NOMO-1 (cell line): ENCODE data around the gene GRXCR2.
"Not testable (repeated sequence)": the region's sequence is repeated elsewhere in the genome, so short reads cannot be mapped to it uniquely, and the experiment has no call there.

Experiments
- DNase-seq, 2 experiments: peaks; one replicate each; lab custom pipeline; 2025; ENCODE audit not compliant: unreplicated experiment in 2 of 2; lab: John Stamatoyannopoulos, UW

Gene GRXCR2

DNA sequence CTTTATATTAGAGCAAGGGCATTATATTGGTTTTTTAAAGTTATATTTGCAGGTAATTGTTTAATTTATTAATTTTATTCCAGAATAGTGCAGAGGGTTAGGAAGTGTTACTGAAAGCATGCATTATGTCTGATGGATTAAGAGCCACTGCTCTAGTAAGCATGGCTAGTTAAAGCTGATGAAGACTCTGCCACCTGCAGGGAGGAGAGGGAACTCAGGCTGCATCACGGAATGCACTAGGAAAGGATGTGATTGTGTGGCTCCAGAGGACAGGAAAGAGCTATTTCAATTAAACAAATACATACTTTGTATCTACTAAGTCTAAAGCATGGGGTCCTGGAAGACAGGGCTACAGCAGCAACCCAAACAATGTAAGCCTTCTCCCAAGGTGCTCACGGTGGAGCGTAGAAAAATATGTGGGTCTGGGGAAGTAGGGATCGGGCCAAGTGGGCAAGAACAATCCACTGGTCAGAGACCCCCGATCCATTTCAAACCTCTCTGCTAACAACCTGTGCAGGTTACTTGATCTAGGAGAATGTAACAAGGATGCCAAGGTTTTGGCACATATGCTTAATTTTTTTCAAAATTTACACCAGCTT, 15.3 kb upstream of the GRXCR2 start:
- no peak for DNase-seq

DNA sequence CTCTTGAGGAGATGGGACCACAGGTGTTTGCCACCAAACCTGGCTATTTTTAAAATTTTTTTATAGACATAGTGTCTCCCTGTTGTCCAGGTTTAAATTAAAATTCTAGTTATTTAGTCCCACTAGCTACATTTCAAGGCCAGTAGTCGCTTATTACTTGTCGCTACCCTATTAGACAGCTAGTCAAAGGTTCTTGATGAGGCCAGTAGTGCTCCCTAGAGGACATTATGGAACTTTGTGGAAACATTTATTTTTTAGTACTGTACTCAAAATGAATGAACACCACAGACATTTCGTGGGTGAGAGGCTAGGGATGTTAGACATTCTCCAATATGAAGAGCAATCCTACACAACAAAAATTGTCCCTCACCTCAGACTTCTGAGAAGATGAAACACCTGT, 14.4 kb upstream of the GRXCR2 start:
- no peak for DNase-seq

DNA sequence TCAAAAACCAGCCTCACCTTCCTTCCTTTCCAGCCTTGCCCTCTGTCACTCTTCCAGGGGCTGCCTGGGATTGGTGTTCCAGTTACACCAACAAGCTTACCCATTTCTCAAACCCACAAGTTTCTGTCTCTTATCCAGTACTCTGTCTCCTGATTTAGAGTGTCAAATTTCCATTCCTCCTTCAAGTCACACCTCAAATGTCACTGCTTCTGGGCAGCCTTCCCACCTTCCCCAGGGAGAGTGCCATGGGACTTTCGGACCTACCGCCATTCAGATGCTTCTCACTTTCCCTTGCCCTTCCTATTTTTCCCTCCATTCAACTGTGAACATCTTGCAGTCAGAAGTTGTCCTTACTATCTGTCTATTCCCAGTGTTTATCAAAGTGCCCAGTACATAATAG, 2.0 kb upstream of the GRXCR2 start:
- no peak for DNase-seq

DNA sequence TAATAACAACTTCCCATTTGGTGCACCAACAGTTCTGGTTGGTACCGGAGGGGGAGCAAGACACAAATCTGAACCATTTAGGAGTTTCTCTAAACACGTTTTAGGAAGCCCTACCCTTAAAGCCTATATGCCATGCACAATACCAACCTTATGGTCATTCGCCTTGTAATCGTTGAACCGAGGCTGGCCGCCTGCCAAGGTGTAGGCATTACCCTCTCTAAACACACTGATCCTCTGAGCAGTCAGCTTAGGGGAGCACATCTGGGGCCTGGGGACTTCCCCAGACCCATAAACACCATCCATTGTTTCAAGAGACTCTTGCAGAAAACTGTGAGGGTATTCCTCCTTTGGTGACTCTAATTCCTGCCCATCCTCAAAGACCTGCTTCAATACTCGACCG, 328 bp downstream of the GRXCR2 start:
- no peak for DNase-seq

DNA sequence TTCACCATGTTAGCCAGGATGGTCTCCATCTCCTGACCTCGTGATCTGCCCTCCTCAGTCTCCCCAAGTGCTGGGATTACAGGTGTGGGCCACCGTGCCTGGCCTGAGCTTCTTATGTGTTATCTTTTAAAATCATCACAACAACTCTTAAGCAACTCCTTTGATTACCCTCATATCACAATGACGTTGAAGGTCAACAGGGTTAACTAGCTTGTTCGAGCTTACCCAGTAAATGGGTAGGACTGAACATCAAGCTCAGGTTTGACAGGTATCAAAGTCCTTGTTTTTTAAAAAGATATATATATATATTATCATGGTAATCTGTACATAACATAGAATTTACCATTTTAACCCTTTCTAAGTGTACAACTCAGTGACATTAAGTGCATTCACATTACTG, 3.1 kb downstream of the GRXCR2 start:
- no peak for DNase-seq

DNA sequence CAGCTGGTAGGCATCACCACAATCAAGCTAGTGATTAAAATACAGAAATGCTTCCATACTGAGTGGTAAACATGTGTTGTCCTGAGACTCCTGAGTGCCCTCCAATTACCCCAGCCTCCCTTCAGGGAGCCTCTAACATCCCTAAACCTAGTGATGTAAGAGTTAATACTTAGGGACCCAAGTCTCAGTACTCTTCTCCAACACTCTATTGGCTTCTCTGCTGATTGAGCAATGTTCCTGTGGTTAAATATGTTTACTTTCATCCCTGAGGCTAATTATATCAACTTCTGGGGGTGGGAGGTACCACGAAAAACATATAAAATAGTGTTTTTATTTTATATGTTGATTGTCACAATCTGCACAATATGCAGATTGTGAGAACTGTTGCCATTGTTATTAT, 5.0 kb downstream of the GRXCR2 start:
- DNase-seq: no peak

DNA sequence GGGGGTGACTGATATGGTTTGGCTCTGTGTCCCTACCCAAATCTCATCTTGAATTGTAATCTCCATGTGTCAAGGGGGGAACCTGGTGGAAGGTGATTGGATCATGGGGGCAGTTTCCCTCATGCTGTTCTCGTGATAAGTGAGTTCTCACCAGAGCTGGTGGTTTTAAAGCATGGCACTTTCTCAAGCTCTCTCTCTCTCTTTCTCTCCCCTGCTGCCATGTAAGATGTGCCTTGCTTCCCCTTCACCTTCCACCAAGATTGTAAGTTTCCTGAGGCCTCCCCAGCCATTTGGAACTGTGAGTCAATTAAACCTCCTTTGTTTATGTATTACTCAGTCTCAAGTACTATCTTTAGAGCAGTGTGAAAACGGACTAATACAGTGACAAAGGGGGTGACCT, 8.4 kb downstream of the GRXCR2 start:
- not testable (repeated sequence) for DNase-seq

DNA sequence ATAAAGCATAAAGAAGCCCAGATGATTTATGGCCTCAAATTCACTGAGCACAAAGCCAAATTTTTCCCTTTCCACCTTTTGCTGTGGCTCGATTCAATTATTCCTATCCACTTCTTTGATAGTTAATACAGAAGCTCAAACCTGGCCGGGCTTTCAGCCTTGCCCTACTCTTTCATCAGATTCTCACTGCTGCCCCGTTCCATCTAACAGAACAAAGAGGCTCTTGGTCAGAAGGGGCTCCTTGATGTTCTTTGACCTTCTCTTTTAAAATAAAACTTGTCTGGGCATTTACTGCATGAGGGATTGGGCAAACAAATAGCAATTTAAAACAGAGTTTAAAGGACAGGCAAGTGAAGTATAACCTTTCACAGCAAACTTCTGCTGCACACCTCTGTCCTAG, 9.8 kb downstream of the GRXCR2 start:
- no peak for DNase-seq

DNA sequence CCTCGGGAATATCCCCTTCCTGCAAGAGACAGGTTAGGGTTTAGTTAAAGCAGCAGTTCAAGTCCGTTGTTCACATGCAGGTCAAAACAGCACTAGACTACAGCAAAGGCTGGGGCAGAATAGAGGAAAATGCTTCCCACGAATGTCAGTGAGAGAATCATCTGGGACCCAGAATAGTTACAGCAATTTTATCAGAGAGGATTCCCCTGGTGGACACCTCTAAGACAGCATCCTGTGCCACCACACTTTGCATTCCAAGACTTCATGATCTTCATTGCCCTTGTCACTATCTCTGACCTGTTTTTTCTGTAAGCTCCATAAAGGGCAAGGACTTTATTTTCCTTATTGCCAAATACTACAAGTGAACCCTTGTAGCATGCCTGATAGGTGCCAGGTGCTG, 12.9 kb downstream of the GRXCR2 start:
- DNase-seq: no peak

DNA sequence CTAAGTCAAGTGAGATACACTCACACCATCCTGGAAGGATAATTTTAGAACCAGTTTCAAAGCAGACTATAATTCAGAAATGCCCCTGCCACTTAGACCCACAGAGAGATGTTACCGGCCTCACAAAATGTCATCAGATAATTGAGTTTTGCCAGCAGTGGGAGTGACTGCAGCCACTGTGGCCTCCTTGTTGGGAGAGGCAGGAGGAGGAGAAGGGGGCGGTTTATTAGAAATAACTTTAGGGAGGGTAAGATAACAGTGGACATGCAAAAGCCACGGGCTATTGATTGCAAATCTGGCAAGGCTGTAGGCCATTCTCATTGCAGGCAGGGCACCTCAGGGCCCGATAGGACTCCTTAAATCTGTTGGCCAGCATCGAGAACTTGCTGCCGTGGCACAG, 13.4 kb downstream of the GRXCR2 start:
- DNase-seq: no peak

DNA sequence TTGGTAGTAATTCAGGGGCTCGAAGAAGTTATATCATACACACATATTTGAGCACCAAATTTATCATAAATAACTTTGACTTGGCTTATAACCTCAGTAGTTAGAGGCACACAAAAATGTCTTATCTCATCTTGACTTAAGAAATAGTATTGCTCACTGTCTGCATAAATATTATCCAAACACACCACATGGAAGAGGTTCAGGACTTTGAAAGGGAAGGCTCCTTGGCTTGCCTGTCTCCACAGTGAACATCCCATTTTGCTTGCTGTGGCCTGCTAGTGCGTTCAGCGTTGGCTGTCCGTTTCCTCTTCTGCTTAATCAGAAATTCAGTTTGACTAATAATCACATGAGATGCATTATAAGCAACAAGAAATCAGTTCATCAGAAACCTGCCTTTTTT, 13.9 kb downstream of the GRXCR2 start:
- DNase-seq: no peak

DNA sequence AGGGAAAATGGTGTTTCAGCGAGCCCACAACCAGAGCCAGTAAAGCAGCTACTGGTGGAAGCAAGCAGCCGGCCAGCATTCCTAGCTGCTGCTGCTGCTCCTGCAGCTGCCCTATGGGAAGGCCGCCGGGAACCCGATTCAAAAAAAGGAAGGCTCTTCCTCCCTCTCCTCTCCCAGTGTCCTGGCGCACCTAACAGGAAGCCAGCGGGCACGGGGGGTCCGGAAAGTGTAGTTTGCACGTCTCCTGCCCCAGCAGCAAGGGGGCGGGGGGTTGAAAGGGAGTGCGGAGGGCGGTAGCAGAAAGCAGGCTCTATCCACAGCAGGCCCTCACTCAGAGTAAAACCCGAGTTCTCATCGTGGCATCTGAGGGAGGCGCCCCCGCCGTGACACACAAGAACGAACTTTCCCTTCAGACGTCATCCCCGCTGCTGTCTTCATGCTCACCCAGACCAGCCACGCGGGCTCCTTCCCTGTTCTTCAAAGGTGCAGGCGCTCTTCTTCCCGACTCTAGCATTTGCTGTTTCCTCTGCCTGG, 16.5 kb downstream of the GRXCR2 start:
- no peak for DNase-seq

DNA sequence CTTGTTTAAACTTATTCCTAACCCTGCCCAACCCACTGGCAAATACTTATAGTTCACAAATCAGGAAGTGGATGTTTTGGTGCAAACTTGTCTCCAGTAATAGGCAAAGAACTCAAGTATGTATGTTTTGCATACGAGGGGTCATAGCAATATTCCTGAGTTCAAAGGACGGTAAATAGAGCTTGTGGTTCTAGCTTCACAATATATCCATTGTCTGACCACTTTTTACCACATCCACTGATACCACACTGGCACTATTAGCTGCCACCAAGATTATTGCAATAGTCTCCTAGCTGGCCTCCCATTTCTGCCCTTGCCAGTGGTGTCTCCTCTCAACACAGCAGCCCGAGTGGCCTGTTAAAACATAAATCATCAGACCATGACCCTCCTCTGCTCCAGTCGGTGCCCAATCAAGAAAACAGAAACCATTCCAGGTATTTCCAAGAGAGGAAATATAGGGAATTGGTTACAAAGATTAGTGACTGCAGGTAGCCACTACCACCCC, 17.0 kb downstream of the GRXCR2 start:
- no peak for DNase-seq

DNA sequence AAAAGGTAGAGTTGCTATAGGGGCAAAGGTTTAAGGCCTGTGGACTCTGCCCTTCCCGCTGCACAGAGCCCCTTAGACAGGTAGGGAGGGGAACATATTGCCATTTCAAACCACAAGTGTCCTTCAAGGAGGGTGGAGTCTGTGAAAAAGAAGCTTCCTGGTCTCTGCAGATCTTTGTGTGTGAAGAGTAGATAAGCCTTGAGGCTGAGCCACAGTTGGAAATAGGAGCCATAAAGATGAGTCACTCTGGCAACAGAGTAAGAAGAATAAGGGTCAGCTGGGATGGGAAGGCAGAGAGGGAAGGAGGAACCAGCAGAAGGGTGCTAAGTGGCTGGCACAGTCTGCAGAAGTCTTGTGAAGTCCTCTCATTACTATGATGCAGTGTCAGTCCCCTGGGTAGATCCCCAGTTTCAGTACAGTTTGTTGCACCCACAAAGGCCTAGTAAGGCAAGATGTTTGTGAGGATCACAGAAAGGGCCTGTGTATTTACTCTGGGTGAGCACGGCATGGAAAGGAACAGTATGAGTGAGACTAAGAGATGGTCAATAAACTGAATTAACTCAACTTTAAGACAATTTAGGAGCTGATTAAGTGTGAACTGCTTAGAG, 18.1 kb downstream of the GRXCR2 start:
- peak; percentile 4 to 54 for DNase-seq

DNA sequence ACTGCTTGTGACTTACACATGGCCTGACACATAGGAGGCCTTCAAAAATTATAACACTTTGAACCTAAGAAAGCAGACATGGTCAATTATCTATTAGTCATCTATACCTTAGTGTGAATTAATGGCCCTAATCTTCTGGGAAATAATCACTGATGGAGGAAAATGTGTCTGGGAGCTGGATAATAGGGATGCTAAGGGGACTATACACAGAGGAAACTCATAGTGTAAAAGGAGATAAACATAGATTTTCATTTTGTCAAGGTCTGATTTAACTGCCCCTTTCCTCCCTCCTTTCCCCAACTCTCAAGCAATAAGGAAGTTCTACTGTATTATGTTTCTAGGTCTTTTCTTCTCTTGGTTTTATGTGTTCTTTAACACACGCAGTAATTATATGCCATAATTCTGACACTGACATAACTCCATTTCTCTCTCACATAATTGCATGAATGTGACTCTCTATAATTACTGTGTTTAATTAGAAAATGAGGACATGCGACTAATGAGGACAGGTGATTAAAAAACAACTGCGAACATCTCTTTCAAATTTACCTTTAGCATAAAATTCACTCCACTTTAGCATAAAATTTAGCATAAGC, 18.9 kb downstream of the GRXCR2 start:
- no peak for DNase-seq

DNA sequence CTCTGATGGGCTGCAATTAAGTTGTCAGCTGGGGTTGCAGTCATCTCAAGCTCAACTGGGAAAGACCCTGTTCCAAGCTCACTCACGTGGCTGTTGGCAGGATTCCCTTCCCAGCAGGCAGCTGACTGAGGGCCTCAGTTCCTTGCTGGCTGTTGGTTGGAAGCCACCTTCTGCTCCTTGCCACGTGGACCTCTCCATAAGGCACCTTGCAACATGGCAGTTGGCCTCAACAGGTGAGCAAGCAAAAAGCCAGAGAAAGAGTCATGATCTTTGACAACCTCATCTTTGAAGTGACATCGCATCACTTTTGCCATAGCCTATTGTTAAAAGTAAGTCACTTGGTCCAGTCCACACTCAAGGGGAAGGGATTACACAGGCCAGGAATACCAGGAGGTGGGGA, 19.8 kb downstream of the GRXCR2 start:
- DNase-seq: no peak

DNA sequence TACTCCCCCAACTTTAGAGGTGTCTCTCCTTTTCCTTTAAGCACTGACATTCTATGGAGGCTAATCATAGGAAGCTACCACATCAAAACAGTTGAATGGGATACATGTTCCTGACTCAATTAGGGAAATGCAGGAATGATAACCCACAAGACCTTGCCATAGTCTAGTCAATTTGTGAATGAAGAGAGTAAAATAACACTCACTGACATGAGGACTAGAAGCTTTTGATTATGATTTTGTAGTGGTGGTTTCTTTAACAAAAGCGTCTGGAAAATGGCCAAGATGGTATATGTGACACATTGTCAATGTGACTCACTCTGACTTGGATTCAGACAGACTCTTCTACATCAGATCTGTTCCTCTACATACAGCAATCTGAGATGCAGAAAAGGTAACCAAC, 24.0 kb downstream of the GRXCR2 start:
- no peak for DNase-seq

DNA sequence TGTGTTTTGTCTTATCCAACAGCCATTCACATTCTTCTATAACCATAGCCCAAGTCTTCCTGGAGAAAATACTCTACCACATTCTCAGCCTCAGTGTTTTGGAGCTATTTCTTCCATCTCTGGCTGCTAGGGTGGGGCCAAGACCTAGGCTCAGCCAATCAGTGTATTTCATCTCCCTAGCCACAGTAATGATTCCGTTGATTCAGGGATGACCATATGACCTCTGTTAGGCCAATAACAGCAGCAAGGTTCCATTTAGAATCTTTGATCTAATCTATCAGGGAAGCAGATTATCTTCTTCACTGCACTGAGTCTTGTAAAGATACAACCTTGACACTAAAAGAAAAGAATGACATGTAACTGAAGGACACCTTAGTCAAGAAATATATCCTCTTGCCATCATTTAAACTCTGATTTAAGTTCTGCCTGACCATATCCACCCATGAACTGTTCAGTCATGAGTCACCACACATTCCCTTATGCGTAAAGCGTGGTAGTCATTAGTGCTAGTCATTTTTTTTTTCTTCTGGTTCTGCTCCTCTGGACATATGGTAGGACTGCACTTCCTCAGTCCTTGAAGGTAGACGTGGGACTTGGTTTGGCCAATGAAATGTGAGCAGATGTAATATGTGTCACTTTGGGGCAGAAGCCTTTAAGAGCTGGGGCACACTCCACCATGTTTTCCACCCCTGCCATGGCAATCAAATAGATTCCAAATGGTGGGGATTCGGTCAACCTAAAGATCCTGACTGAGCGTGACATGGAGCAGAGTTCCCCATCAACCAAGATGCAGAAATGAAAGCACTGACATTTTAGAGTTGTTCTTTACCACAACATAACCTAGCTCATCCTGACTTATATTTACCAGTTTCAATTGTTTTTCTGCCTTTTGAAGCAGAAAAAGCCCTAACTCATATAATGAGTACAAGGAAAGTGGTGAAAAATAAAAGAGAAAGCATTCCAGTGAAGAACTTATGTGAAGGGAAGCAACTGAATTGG, 25.0 kb downstream of the GRXCR2 start:
- DNase-seq: no peak

DNA sequence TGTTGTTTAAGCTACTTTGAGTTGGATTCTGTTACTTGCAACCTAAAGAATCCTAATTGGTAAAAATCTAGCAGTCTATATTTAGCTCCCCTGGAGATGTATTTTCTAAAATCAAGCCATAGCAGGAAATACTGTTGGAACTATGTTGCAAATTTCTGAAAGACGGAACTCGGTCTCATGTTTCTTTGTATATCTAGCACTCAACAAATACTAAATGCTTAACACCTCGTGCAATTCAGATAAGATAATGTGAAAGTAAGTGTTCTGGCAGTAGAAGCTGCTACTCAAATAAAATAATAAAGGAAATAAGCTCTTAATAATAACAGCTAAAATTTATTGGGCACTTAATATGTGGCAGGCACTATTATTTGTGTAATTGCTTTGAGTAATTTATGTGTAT, 26.7 kb downstream of the GRXCR2 start:
- no peak for DNase-seq

DNA sequence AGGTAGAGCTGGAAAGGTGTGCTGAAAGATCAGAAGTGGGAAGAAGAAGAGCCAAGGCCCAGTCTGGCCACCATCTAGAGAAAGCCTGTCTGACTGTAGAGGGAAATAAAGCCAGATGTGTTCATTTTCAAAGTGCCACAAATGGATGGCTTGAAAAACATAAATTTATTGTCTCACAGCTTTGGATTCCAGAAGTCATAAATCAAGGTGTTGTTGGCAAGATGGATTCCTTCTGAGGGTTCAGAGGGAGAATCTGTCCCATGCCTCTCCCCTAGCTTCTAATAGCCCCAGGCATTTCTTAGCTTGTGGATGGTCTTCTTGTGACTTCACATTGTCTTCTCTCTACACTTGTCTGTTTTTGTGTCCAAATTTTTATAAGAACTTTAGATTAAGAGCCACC, 31.5 kb downstream of the GRXCR2 start:
- DNase-seq: no peak
